ENCODE data around the gene ZNF492.

The ZNF492 gene

DNA sequence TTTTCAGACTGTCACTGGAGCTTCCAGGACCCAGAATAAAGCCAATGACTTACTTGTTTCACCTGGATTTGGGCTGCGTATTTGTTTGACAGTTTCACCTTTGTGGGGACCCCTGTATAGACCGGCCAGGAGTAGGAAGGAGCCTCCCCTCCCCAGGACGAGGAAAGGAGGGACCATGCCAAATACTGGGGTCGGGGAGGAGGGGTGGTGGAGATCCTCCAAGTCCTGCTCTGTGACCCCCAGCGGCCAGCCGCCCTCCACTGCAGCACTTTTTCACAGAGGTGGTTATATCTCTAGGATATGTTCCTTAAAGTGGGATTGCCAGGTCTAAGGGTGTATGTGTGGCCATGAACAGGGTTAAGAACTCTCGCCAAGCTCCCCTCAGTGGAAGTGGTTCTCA is 25.7 kb upstream of the ZNF492 start:
- Histone ChIP-seq H3K9me3 (replicated peaks; ENCODE audit: insufficient read depth, low read length) (no peaks in the 10 kb centered on the region), H3K27ac (ENCODE audit: low read length) (no peak overlapping the region), H3K79me2 (ENCODE audit: low read length) (no peaks in the 10 kb centered on the region), H3K4me3 (ENCODE audit: low read length) (no peak overlapping the region), H3K9me2 (replicated peaks; ENCODE audit: insufficient read depth, low read length) (no peaks in the 10 kb centered on the region), H2AFZ (ENCODE audit: low read length) (no peak overlapping the region), H3K4me2 (ENCODE audit: low read depth, low read length) (no peak overlapping the region), H3K27me3 (replicated peaks; ENCODE audit: insufficient read depth, low read length) (no peaks in the 10 kb centered on the region), H3F3A (ENCODE audit: insufficient read depth, low read length) (no peaks in the 10 kb centered on the region), H3K36me3 (replicated peaks; ENCODE audit: insufficient read depth, low read length) (no peaks in the 10 kb centered on the region), H4K20me1 (ENCODE audit: insufficient read depth, low read length) (no peaks in the 10 kb centered on the region), H3K9ac (ENCODE audit: low read length) (no peak overlapping the region), H3K4me1 (ENCODE audit: low read length) (no peaks in the 10 kb centered on the region)
- no peak for TF ChIP-seq EZH2phosphoT487 (IDR thresholded peaks at IDR 0.05; ENCODE audit: low read length)
- TF ChIP-seq, protein P1, sequence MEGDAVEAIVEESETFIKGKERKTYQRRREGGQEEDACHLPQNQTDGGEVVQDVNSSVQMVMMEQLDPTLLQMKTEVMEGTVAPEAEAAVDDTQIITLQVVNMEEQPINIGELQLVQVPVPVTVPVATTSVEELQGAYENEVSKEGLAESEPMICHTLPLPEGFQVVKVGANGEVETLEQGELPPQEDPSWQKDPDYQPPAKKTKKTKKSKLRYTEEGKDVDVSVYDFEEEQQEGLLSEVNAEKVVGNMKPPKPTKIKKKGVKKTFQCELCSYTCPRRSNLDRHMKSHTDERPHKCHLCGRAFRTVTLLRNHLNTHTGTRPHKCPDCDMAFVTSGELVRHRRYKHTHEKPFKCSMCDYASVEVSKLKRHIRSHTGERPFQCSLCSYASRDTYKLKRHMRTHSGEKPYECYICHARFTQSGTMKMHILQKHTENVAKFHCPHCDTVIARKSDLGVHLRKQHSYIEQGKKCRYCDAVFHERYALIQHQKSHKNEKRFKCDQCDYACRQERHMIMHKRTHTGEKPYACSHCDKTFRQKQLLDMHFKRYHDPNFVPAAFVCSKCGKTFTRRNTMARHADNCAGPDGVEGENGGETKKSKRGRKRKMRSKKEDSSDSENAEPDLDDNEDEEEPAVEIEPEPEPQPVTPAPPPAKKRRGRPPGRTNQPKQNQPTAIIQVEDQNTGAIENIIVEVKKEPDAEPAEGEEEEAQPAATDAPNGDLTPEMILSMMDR (IDR thresholded peaks at IDR 0.05; ENCODE audit: low read length) = no peak
- no peak for TF ChIP-seq EZH2 (optimal IDR thresholded peaks at IDR 0.05; ENCODE audit: low read depth, low read length)
- no peak for DNase-seq

DNA sequence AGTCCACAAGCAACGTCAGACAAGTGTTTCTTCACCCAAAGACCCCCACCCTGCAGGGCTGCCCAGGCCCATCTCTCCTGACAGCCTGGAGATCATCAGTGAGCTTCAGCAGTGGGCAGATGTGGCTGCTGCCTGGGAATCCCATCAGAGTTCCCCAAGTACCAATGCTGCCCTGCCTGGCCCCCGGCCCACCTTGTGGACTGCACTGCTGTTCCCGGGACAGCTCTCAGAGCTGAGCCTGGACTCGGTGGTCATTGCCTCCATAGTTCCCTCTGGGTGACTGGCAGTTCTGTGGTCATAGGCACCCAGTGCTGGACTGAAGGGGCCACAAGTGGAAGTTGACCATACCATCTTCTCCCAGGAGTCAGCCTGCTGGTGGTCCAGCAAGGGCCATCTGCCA is 24.5 kb upstream of the ZNF492 start:
- Histone ChIP-seq H3K4me3 (ENCODE audit: low read length) (no peak overlapping the region), H3K27me3 (replicated peaks; ENCODE audit: insufficient read depth, low read length) (no peaks in the 10 kb centered on the region), H3K79me2 (ENCODE audit: low read length) (no peaks in the 10 kb centered on the region), H2AFZ (ENCODE audit: low read length) (no peak overlapping the region), H3K9me3 (replicated peaks; ENCODE audit: insufficient read depth, low read length) (no peaks in the 10 kb centered on the region), H3K9ac (ENCODE audit: low read length) (no peak overlapping the region), H4K20me1 (ENCODE audit: insufficient read depth, low read length) (no peaks in the 10 kb centered on the region), H3K4me1 (ENCODE audit: low read length) (no peaks in the 10 kb centered on the region), H3K27ac (ENCODE audit: low read length) (no peak overlapping the region), H3K9me2 (replicated peaks; ENCODE audit: insufficient read depth, low read length) (no peaks in the 10 kb centered on the region), H3K36me3 (replicated peaks; ENCODE audit: insufficient read depth, low read length) (no peaks in the 10 kb centered on the region), H3K4me2 (ENCODE audit: low read depth, low read length) (no peak overlapping the region), H3F3A (ENCODE audit: insufficient read depth, low read length) (no peaks in the 10 kb centered on the region)
- TF ChIP-seq EZH2 (optimal IDR thresholded peaks at IDR 0.05; ENCODE audit: low read depth, low read length) = no peak
- no peak for TF ChIP-seq EZH2phosphoT487 (IDR thresholded peaks at IDR 0.05; ENCODE audit: low read length)
- TF ChIP-seq, protein P1 (IDR thresholded peaks at IDR 0.05; ENCODE audit: low read length) = no peak
- no peak for DNase-seq

DNA sequence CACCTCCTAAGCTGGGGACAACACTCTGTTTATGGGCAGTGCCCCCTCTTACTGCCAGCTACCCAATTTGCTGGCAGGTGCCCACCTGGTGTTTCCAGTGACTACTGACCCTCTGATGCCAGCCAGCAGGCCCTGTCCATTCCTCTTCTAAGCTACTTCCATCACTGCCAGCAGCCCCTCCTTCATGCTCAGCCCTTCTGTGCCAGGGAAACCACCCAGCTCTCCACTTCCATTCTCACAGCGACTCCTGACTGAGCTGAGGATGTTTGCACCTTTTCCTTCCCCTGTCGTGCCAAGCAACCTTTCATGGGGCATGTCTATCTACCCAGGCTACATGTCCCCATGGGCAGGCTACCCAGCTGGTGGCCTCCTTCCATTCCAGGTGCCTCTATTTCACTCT is 24.0 kb upstream of the ZNF492 start:
- H3K9me2 ChIP-seq (replicated peaks; ENCODE audit: insufficient read depth, low read length) = no peaks in the 10 kb centered on the region
- no peak overlapping the region for H2AFZ ChIP-seq (ENCODE audit: low read length)
- no peak overlapping the region for H3K27ac ChIP-seq (ENCODE audit: low read length)
- no peaks in the 10 kb centered on the region for H3F3A ChIP-seq (ENCODE audit: insufficient read depth, low read length)
- H3K4me2 ChIP-seq (ENCODE audit: low read depth, low read length) = no peak overlapping the region
- no peaks in the 10 kb centered on the region for H3K36me3 ChIP-seq (replicated peaks; ENCODE audit: insufficient read depth, low read length)
- H3K9me3 ChIP-seq (replicated peaks; ENCODE audit: insufficient read depth, low read length) = no peaks in the 10 kb centered on the region
- no peak overlapping the region for H3K4me3 ChIP-seq (ENCODE audit: low read length)
- no peak for DNase-seq
- no peaks in the 10 kb centered on the region for H3K4me1 ChIP-seq (ENCODE audit: low read length)
- no peaks in the 10 kb centered on the region for H3K79me2 ChIP-seq (ENCODE audit: low read length)
- TF ChIP-seq, protein P1 (IDR thresholded peaks at IDR 0.05; ENCODE audit: low read length) = no peak
- no peak for TF ChIP-seq EZH2 (optimal IDR thresholded peaks at IDR 0.05; ENCODE audit: low read depth, low read length)
- no peak for TF ChIP-seq EZH2phosphoT487 (IDR thresholded peaks at IDR 0.05; ENCODE audit: low read length)
- H3K9ac ChIP-seq (ENCODE audit: low read length) = no peak overlapping the region
- H4K20me1 ChIP-seq (ENCODE audit: insufficient read depth, low read length) = no peaks in the 10 kb centered on the region
- H3K27me3 ChIP-seq (replicated peaks; ENCODE audit: insufficient read depth, low read length) = no peaks in the 10 kb centered on the region
